Common myeloid progenitor, CD34-positive (primary cell): ENCODE results near the gene MAD2L1.

Source experiments
- CTCF ChIA-PET: fragments of 350-600 bp; sonication (Branson Sonifier 250); formaldehyde crosslinking; loops from one replicate; lab custom pipeline; 2021; ENCODE audit warnings: antibody characterized with exemption; lab: Charles Lee
- POLR2A ChIA-PET: fragments of 350-600 bp; sonication (Branson Sonifier 250); formaldehyde crosslinking; loops from one replicate; lab custom pipeline; 2021; ENCODE audit warnings: antibody characterized with exemption; lab: Charles Lee
- DNase-seq, 3 donors: peaks; one replicate each; pipeline versions ENCODE4 v3.0.0 to v3.0.0-alpha.2; 2013
- H3K27ac ChIP-seq, 2 experiments: 1 replicate in 1 of 2; 2 replicates in 1 of 2; pipeline ENCODE4 v1.7.0; 2013; ENCODE audit warnings: inconsistent platforms in 2 of 2, low read length in 2 of 2, mild to moderate bottlenecking in 2 of 2, low read depth in 1 of 2, moderate library complexity in 1 of 2; ENCODE audit not compliant: severe bottlenecking in 2 of 2, insufficient read depth in 1 of 2, poor library complexity in 1 of 2
- H3K27me3 ChIP-seq, 5 experiments: replicated peaks in 2 of 5; 1 replicate in 3 of 5; 2 replicates in 2 of 5; pipeline versions ENCODE4 v1.6.1 to v1.7.0; 2013; ENCODE audit warnings: low read length in 4 of 5, mild to moderate bottlenecking in 2 of 5, moderate library complexity in 2 of 5, inconsistent platforms in 1 of 5; ENCODE audit not compliant: insufficient read depth in 5 of 5, control insufficient read depth in 4 of 5
- H3K36me3 ChIP-seq, 4 experiments: 1 replicate in 2 of 4; 2 replicates in 2 of 4; pipeline versions ENCODE4 v1.6.1 to v1.7.0; 2013; ENCODE audit warnings: low read length in 3 of 4, control low read depth in 1 of 4, mild to moderate bottlenecking in 1 of 4; ENCODE audit not compliant: control insufficient read depth in 4 of 4, insufficient read depth in 4 of 4
- H3K4me1 ChIP-seq, 4 experiments: 1 replicate in 3 of 4; 2 replicates in 1 of 4; pipeline versions ENCODE4 v1.6.1 to v1.7.1; 2013; ENCODE audit warnings: low read length in 3 of 4, mild to moderate bottlenecking in 3 of 4, control low read depth in 1 of 4, inconsistent platforms in 1 of 4, moderate library complexity in 1 of 4; ENCODE audit not compliant: control insufficient read depth in 4 of 4, insufficient read depth in 4 of 4; ENCODE audit errors: control extremely low read depth in 1 of 4
- H3K4me3 ChIP-seq, 7 experiments: 1 replicate in 4 of 7; 2 replicates in 3 of 7; pipeline versions ENCODE4 v1.5.1 to v1.7.0; 2013; ENCODE audit warnings: mild to moderate bottlenecking in 7 of 7, low read length in 6 of 7, moderate library complexity in 6 of 7, inconsistent platforms in 2 of 7, low read depth in 2 of 7, control low read depth in 1 of 7; ENCODE audit not compliant: insufficient read depth in 4 of 7, control insufficient read depth in 1 of 7; ENCODE audit errors: extremely low read depth in 1 of 7
- H3K9me3 ChIP-seq, 5 experiments: 1 replicate in 4 of 5; 2 replicates in 1 of 5; pipeline versions ENCODE4 v1.6.1 to v1.7.1; 2013; ENCODE audit warnings: low read length in 4 of 5, mild to moderate bottlenecking in 2 of 5, inconsistent platforms in 1 of 5, low read depth in 1 of 5, moderate library complexity in 1 of 5; ENCODE audit not compliant: control insufficient read depth in 4 of 5, insufficient read depth in 2 of 5; ENCODE audit errors: control extremely low read depth in 1 of 5
- WGBS: methylation state at CpG from one replicate; pipeline ENCODE4 v1.1.5; 2013; ENCODE audit not compliant: insufficient coverage; 5-methylcytosine and 5-hydroxymethylcytosine counted together

MAD2L1 gene

DNA sequence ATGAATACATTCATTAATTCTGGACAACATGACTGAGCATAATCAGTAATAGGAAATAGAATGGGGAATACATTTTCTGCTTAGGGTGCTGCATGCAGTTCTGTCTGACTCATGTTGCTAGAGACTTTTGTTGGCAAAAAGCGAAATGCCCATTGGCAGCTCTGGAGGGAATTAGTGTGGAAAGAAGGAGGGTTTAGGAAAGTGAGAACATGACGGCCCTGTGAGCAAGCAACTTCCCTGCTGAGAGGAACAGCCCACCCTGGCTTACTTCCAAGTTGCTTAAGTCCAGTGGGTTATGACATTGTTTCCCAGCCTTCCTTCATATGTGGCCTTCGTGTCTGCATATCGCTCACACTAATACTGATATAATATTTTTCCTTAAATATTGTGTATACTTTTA is 13.8 kb downstream of the MAD2L1 start:
- no peak for DNase-seq
- Histone ChIP-seq H3K27ac (no peak overlapping the region), H3K4me1 (peaks cover 0 to 3% (median 0%) of the 10 kb centered on the region in 4 experiments), H3K9me3 (no peaks in the 10 kb centered on the region), H3K36me3 (peaks cover 0 to 13% (median 4%) of the 10 kb centered on the region in 4 experiments), H3K4me3 (no peak overlapping the region), H3K27me3 (no peaks in the 10 kb centered on the region)
- ChIA-PET CTCF (interaction anchor here (0.9 kb wide), 1 partner anchor 731 kb away, joined by 4 read pairs; the partner anchor contains the start of gene FABP2), POLR2A (no interaction called here)
- WGBS = 60% methylated on average over 1 of the region's 4 CpGs

DNA sequence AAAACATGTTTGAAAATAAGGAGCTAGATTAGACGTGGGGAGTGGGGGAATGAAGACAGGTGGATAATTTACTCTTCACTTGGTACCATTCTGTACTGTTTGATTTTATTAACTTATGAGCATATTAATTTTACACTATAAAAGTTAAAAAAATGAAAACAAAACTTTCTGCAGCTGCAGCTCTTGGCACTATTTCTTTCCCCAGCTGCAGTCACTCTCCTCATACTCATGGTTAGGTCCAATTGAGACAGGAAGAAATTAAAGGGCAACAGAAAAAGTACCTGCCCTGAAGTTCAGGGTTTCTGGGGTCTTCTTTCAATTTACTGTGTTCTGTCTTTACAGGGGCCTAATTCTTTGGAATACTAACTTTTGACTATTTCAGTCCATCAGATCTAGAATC is 15.4 kb downstream of the MAD2L1 start:
- Histone ChIP-seq H3K4me3 (no peak overlapping the region), H3K27ac (no peak overlapping the region), H3K4me1 (peaks cover 0 to 3% (median 0%) of the 10 kb centered on the region in 4 experiments), H3K36me3 (peaks cover 0 to 8% (median under 1%) of the 10 kb centered on the region in 4 experiments), H3K9me3 (no peaks in the 10 kb centered on the region), H3K27me3 (no peaks in the 10 kb centered on the region)
- no CpG with 5 or more reads among the region's 1 CpG for WGBS
- ChIA-PET POLR2A (no interaction called here), CTCF (interaction anchor here (1.2 to 1.5 kb wide), 3 partner anchors 8 to 492 kb away, joined by 3 to 7 read pairs (median 4); partner anchors contain the start of gene PDE5A)
- no peak for DNase-seq

DNA sequence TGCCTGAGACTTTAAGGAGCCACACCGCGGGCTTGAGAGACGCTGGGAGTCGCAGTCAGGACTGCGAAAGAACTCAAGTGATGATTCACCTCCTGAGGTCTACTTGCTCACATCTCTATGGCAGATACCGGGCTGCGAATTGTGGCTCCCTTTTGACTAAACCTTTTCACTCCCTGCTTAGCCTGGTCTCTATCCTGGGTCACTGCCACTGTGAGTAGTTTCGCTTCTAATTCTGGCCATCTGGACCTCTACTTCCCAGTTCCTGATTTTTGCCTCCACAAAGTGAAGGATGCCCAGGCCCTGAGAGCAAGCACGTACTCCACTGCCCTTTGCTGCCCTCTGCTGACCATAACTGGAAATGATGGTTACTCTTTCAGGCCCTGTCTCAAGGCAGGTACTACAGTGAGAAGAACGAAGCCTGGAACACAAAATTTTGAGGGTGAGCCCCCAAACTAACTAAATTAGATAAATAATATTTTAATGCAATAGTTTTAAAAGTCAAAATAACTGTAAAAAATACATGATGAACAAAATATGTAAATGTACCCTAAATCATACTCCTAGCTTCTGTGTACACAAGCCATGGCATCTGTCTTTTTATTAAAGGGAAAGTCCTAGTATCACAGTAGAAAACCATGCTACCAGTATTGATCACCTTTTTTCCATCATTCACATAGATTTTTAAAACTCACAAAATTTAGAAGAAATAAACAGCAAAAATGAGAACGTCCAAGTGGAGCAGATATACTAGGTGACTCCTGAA is 16.7 kb downstream of the MAD2L1 start:
- 56% methylated on average over 9 of the region's 11 CpGs for WGBS
- Histone ChIP-seq H3K36me3 (peaks cover 0 to 4% (median under 1%) of the 10 kb centered on the region in 4 experiments), H3K4me1 (peaks cover 0 to 3% (median 0%) of the 10 kb centered on the region in 4 experiments), H3K9me3 (no peaks in the 10 kb centered on the region), H3K27ac (no peak overlapping the region), H3K27me3 (no peaks in the 10 kb centered on the region), H3K4me3 (peak overlapping the region in 2 of 7 experiments; percentile 45 to 61)
- DNase-seq = peak; percentile 70 to 85 (median 81)
- CTCF ChIA-PET = interaction anchor here (0.7 to 1.9 kb wide), 5 partner anchors 10 to 491 kb away, joined by 3 to 7 read pairs (median 5); no protein-coding TSS in a partner anchor
- POLR2A ChIA-PET = no interaction called here

DNA sequence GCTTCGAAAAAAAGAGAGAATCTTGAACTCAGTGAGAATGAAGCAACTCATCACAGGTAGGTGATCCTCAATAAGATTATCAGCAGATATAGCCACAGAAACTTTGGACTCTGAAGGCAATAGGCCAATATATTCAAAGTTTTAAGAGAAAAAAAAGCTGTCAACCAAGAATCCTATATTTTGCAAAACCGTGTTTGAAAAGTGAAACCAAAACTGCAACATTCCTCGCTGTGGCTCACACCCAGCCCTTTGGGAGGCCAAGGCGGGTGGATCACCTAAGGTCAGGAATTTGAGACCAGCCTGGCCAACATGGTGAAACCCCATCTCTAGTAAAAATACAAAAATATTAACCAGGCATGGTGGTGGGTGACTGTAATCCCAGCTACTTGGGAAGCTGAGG is 22.8 kb downstream of the MAD2L1 start:
- ChIA-PET CTCF (interaction anchor here (1.3 kb wide), 1 partner anchor 484 kb away, joined by 3 read pairs; no protein-coding TSS in a partner anchor), POLR2A (no interaction called here)
- Histone ChIP-seq H3K27ac (no peak overlapping the region), H3K4me1 (no peaks in the 10 kb centered on the region), H3K36me3 (no peaks in the 10 kb centered on the region), H3K27me3 (no peaks in the 10 kb centered on the region), H3K9me3 (peaks cover 0 to 2% (median 0%) of the 10 kb centered on the region in 5 experiments), H3K4me3 (no peak overlapping the region)
- 83% methylated on average over 3 of the region's 4 CpGs for WGBS
- no peak for DNase-seq

DNA sequence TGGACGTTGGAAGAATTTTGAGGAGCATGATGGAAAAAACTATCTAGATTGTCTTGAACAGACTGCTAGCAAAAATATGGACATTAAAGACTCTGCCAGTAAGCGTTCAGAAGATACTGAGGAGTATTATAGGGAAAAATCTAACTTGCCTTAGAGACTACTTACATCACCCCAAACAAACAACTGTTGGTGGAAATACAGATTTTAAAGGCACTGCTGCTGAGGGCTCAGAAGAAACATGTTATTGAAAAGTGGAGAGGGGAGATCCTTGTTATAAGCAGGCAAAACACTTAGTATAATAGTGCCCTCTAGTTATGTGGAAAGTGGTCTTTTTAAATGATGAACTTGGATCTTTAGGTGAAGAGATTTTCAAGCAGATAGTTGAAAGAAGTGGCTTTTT is 29.2 kb downstream of the MAD2L1 start:
- 91% methylated on average over 1 of the region's 2 CpGs for WGBS
- no peaks in the 10 kb centered on the region for H3K36me3 ChIP-seq
- ChIA-PET CTCF (no interaction called here), POLR2A (no interaction called here)
- DNase-seq = no peak
- H3K9me3 ChIP-seq = no peaks in the 10 kb centered on the region
- H3K4me3 ChIP-seq = no peak overlapping the region
- H3K27me3 ChIP-seq = peaks cover 0 to 6% (median 5%) of the 10 kb centered on the region in 5 experiments
- no peak overlapping the region for H3K27ac ChIP-seq
- H3K4me1 ChIP-seq = no peaks in the 10 kb centered on the region

DNA sequence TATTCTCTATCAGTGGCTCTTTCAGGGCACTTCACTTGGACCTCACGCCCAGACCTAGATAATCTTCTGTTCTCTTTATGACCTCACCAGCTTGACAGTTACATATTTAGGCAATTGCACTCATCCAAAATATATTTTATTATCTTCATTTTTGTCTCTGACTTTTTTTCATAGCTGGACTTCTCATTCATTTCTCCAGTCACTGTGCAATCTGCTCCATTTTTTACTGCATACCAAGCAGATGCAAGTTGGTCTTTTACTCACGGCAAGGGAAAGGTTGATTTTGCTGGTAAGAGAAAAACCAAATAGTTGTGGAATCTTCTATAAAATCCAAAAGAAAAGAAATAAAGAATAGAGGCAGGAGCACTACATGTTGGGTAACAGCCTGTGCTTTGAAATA is 31.7 kb downstream of the MAD2L1 start:
- WGBS = 100% methylated on average over 1 of the region's 2 CpGs
- Histone ChIP-seq H3K9me3 (no peaks in the 10 kb centered on the region), H3K4me3 (no peak overlapping the region), H3K27me3 (peaks cover 0 to 6% (median 5%) of the 10 kb centered on the region in 5 experiments), H3K4me1 (no peaks in the 10 kb centered on the region), H3K36me3 (no peaks in the 10 kb centered on the region), H3K27ac (no peak overlapping the region)
- ChIA-PET CTCF (no interaction called here), POLR2A (no interaction called here)
- DNase-seq = no peak

DNA sequence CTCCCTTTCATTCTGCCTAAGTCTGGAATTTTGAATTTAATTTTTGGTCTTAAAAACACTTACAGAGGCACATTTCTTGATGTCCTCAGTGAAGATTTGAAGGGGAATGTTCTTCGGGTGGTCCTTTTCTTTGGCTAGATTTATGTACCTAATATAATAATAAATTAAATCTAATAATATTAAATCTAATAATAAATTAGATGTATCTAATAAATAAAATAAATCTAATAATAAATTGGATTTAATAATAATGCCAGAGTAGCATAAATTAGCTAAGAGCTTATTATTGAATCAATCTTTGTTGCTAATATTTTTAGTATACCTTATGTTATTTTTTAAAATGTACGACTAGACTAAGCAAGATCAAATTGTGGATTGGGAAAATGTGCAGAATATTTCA is 39.8 kb downstream of the MAD2L1 start:
- no peak for DNase-seq
- Histone ChIP-seq H3K9me3 (no peaks in the 10 kb centered on the region), H3K27ac (no peak overlapping the region), H3K4me3 (no peak overlapping the region), H3K4me1 (no peaks in the 10 kb centered on the region), H3K27me3 (peaks cover 0 to 2% (median 0%) of the 10 kb centered on the region in 5 experiments), H3K36me3 (no peaks in the 10 kb centered on the region)
- CTCF ChIA-PET = no interaction called here
- POLR2A ChIA-PET = no interaction called here
- no CpG with 5 or more reads among the region's 2 CpGs for WGBS
